Tibial artery (tissue), 4 donors: ENCODE data around the gene PHF21A.

Experiments used
- DNase-seq, 2 donors: peaks; one replicate each; pipeline ENCODE4 v3.0.0-alpha.2; 2019
- H3K27ac ChIP-seq, 2 donors: fragments of 200-600 bp; sonication (generic) in 1 of 2; 1 replicate in 1 of 2; 2 replicates in 1 of 2; pipeline ENCODE4 v1.5.1; 2018 to 2019; ENCODE audit warnings: mild to moderate bottlenecking in 1 of 2
- H3K27me3 ChIP-seq, 2 donors: fragments of 200-600 bp; sonication (generic) in 1 of 2; one replicate each; pipeline versions ENCODE4 v1.5.1 to v1.6.0; 2016 to 2019
- H3K36me3 ChIP-seq, 3 donors: fragments of 200-600 bp; sonication (generic) in 2 of 3; one replicate each; pipeline ENCODE4 v1.5.1; 2016 to 2019; ENCODE audit warnings: mild to moderate bottlenecking in 2 of 3
- H3K4me1 ChIP-seq, 4 donors: fragments of 200-600 bp; sonication (generic) in 2 of 4; 1 replicate in 3 of 4; 2 replicates in 1 of 4; pipeline ENCODE4 v1.5.1; 2016 to 2019
- H3K4me3 ChIP-seq, 2 donors: fragments of 200-600 bp; sonication (generic) in 1 of 2; 1 replicate in 1 of 2; 2 replicates in 1 of 2; pipeline ENCODE4 v1.5.1; 2018 to 2019; ENCODE audit warnings: mild to moderate bottlenecking in 2 of 2
- H3K9me3 ChIP-seq, 3 donors: fragments of 200-600 bp; sonication (generic) in 1 of 3; one replicate each; pipeline ENCODE4 v1.5.1; 2016 to 2019
- intact Hi-C: fragments of 100-400 bp; cut with DNase I; formaldehyde crosslinking; loops from one replicate; pipeline ENCODE4 v1.15.0; 2023; ENCODE audit warnings: low total_unique reads
- TF ChIP-seq, protein P1 (sequence below), 2 experiments: fragments of 200-600 bp in 1 of 2; fragments of 450-650 bp in 1 of 2; IDR thresholded peaks; one replicate each; pipeline ENCODE4 v1.5.1; 2017 to 2019; ENCODE audit warnings: antibody characterized with exemption in 2 of 2, mild to moderate bottlenecking in 1 of 2, moderate library complexity in 1 of 2

Gene PHF21A

DNA sequence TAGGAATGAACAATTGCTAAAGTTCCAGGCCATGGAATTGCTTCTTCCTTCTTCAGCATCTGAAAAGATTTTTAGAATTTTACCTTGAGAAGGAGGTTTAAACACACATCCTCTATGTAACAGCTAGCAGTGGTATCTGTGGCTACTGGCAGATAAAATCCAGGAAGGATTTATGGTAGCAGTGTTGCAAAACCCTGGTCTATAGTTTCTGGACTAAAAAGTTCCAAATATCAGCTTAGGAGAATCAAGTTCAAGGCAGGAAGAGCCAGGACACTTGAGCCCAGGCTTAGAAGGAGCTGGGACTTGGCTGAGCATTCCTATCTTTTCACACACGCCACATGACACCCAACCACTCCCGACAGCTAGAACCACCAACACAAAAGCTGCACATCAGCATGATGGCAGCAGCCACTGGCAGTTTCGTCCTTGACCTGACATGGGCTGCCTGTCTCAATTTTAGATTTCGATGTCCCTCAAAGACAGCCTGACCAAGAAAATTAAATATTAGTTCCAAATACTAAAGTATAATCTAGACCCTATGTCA, 184.7 kb downstream of the PHF21A start:
- intact Hi-C loops = no loop called here
- H3K36me3 ChIP-seq = peaks cover 61 to 72% (median 70%) of the 10 kb centered on the region in 3 donors

DNA sequence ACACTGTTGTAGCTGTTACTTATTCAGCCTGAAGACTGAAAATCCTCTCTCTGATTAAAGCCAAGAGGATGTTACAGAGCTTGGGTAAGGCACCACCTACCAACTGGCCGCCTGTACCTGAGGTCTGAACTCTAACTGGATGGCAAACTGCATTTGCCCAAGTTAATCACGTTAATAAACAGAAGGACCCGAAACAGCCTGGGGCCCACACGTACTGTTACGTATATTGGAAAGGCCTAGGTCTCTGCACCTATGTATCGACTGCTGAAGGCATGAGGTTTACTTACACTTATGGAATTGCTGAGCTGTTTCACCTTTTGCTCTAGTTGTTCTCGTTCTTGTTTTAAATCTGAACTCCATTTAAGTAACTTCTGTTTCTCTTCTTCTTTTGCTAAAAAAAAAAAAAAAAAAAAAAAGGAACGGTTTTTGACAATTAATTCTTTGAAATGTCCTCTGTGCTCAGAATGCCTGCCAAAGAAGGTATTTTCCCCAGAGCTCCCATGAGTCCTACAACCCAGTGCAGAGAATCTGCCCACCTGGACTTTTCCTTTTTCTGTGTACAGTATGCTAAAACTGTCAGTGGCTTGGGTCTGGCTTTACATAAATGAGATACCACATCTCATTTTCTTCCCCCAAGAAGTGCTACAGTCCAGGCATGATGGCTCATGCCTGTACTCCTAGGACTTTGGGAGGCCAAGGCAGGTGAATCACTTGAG, 185.7 kb downstream of the PHF21A start:
- Histone ChIP-seq H3K4me3 (no peak overlapping the region), H3K9me3 (no peaks in the 10 kb centered on the region), H3K27me3 (no peaks in the 10 kb centered on the region), H3K36me3 (peaks cover 61 to 75% (median 70%) of the 10 kb centered on the region in 3 donors), H3K4me1 (peaks cover 0 to 5% (median 0%) of the 10 kb centered on the region in 4 donors), H3K27ac (no peak overlapping the region)
- intact Hi-C loops = no loop called here
- TF ChIP-seq, protein P1, sequence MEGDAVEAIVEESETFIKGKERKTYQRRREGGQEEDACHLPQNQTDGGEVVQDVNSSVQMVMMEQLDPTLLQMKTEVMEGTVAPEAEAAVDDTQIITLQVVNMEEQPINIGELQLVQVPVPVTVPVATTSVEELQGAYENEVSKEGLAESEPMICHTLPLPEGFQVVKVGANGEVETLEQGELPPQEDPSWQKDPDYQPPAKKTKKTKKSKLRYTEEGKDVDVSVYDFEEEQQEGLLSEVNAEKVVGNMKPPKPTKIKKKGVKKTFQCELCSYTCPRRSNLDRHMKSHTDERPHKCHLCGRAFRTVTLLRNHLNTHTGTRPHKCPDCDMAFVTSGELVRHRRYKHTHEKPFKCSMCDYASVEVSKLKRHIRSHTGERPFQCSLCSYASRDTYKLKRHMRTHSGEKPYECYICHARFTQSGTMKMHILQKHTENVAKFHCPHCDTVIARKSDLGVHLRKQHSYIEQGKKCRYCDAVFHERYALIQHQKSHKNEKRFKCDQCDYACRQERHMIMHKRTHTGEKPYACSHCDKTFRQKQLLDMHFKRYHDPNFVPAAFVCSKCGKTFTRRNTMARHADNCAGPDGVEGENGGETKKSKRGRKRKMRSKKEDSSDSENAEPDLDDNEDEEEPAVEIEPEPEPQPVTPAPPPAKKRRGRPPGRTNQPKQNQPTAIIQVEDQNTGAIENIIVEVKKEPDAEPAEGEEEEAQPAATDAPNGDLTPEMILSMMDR (IDR thresholded peaks at IDR 0.05) = no peak
- DNase-seq = no peak

More for the DNA sequence above, 184.7 kb downstream of the PHF21A start:
- Histone ChIP-seq H3K27ac (no peak overlapping the region), H3K4me3 (no peak overlapping the region), H3K9me3 (no peaks in the 10 kb centered on the region), H3K4me1 (peaks cover 0 to 3% (median 0%) of the 10 kb centered on the region in 4 donors), H3K27me3 (no peaks in the 10 kb centered on the region)
- DNase-seq = no peak
- TF ChIP-seq, protein P1 (IDR thresholded peaks at IDR 0.05) = no peak

DNA sequence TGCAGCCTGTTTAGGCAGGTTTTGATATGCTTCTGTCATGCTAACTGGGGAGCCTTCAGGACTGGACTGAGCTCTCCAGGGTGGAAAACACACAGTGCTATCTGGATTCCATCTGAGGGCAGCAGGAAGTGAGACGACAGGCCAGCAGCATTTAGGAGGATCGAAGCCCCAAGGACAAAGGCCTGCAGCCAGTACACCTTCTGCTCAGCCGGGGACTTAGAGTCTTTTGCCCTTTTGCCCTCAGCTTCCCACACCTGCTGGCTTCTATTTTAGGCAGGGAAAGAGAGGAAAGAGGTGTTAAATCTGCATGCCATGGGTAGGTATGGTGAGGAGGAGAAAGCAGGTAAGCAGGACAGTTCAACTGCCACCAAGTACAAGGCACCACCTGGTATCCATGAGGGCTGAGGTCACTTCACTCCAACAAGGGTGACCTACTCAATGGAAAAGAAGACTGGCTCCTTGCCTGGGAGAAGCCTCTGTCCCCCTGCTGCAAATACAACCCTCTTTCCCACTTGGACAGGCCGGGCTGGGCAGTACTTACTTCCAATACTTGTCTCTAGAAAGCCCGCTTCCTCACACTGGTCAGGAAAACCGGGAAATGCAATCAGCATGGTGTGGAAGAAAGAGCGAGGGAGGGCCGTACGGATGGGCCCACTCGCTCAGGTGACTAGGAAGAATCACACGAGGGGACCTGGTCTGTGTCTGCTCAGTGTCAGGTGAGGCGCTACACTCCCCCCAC, 186.5 kb downstream of the PHF21A start:
- H3K27ac ChIP-seq = no peak overlapping the region
- no peaks in the 10 kb centered on the region for H3K9me3 ChIP-seq
- H3K4me1 ChIP-seq = peaks cover 0 to 7% (median 0%) of the 10 kb centered on the region in 4 donors
- H3K36me3 ChIP-seq = peaks cover 61 to 79% (median 70%) of the 10 kb centered on the region in 3 donors
- no peaks in the 10 kb centered on the region for H3K27me3 ChIP-seq
- intact Hi-C loops = no loop called here
- DNase-seq = no peak
- TF ChIP-seq, protein P1 (IDR thresholded peaks at IDR 0.05) = no peak
- no peak overlapping the region for H3K4me3 ChIP-seq

DNA sequence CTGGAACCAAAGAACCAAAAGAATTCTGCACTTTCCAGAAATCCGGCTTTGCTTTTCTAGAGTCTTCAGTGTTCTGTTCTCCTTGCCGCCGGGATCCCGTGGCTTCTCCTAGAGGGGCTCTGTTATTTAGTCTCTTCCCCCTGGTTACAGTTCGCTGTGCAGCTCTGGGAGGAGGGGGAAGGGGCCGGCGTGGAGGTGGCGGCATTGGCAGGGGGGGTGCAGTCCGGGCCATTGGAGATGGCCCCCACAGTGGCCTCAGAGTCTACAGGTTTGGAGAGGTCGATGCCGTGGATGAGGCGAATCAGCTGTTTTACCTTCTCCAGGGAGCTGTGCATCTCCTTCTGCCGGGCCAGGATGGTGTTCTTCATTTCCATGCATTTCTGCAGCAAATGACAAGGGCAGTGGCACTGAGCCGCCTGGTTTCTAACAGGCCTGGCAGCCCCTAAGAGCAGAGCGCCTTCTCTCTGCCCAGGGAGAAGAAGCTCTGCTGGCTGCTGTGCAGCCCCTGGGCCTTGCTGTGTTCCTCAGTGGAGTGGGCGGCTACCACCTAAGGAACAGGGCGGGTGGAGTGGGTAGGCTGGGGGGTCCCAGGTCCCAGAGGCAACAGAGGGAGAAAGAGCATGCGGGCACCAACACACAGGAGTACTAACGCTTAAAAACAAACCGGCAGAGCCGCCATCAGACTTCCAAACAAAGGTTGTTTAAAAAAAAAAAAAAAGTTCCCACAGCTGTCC, 187.2 kb downstream of the PHF21A start:
- intact Hi-C loops = no loop called here
- H3K4me1 ChIP-seq = peaks cover 0 to 7% (median 0%) of the 10 kb centered on the region in 4 donors
- DNase-seq = peak in 1 of 2 donors; percentile 48
- no peaks in the 10 kb centered on the region for H3K27me3 ChIP-seq
- TF ChIP-seq, protein P1 (IDR thresholded peaks at IDR 0.05) = no peak
- no peaks in the 10 kb centered on the region for H3K9me3 ChIP-seq
- H3K36me3 ChIP-seq = peaks cover 61 to 79% (median 70%) of the 10 kb centered on the region in 3 donors
- no peak overlapping the region for H3K4me3 ChIP-seq
- H3K27ac ChIP-seq = no peak overlapping the region

DNA sequence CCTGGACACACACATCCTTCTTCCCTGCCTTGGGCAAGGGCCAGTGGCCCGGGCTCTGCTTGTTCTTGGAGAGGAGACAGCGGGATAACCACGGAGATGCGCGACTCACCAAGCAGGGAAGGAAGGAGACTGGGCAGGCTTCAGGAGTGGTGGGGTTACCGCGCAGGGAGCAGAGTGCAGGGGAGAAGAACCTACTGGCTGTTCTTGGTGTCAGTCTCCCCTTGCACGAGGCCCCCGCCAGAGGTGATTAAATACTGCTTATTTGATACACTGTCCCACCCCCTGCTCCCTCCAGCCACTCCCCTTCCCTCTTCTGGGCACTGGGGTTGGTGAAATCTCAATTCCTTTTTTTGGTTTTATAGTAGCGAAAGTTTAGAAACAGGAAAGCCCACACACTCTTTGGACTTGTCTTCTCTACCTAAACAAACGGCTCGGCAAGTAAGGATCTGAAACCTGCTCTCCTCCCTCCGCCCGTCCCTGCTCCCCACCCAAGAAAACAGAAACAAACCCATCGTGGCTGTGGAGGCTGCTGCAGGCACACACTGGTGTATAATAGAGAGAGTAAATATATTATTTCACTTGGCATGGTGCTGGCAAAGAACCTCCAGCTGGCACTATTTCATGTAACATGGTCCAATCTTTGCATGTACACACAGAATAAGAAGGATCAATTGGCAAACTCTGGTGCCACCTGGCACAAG, 188.0 kb downstream of the PHF21A start:
- peak in 1 of 2 donors; percentile 60 for DNase-seq
- Histone ChIP-seq H3K4me3 (no peak overlapping the region), H3K27ac (no peak overlapping the region), H3K36me3 (peaks cover 61 to 79% (median 68%) of the 10 kb centered on the region in 3 donors), H3K27me3 (peaks cover 0 to under 1% of the 10 kb centered on the region in 2 donors), H3K4me1 (peaks cover 0 to 7% (median 0%) of the 10 kb centered on the region in 4 donors), H3K9me3 (no peaks in the 10 kb centered on the region)
- intact Hi-C loops = no loop called here
- TF ChIP-seq, protein P1 (IDR thresholded peaks at IDR 0.05) = no peak
